ENCODE measurements around the gene MYOG. TPM values are rescaled to one million over a fixed set of nuclear protein-coding genes. Genes with fewer than 3 reads are reported as not detected.

Gene MYOG
- total and polyA plus RNA-seq, 2 donors (not counting 1 experiment from before 2014, with no cell fraction given), result not detected

DNA sequence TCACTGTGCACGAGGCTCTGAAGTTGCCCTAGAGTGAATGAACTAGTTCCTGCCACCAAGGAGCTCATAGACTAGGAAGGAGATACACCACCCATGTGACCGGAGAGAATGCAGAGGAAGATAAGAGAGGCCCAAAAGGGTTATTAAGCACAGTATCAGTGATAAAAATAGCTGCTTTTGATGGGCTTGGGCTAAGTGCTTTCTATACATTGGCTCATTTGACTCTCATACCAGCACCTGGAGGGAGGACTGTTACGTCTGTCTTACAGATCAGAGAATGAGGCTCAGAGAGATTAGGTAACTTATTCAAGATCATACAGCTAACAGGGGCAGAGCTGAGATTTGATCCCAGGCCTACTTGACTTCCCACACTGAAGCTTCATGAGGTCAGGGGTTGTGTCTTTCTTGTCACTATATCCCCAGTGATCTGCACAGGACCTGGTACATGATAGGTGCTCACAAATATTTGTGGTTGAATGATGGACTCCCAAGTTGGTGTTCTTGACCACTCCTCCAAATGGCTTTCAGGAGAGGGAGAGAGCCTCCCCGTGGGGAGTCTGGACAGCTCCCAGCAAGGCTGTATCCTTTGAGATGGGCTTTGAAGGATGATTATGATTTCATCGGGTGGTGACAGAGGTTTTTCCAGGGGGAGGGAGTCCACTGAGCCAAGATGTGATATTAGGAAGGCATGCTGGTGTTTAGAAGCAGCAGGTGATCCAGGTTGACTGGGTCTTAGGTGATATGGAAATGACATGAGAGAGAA is 45.1 kb downstream of the MYOG start:
- Histone ChIP-seq H3K4me3 (replicated peaks in 1 of 4; ENCODE audit: control extremely low read depth in 1 of 4, insufficient read depth in 1 of 4, low read depth in 3 of 4, low read length in 4 of 4) (no peak overlapping the region), H3K79me2 (ENCODE audit: control insufficient read depth, insufficient read depth, low read length) (no peaks in the 10 kb centered on the region), H3K9me3 (ENCODE audit: control insufficient read depth, insufficient read depth, low read depth, low read length) (no peaks in the 10 kb centered on the region), H4K20me1 (ENCODE audit: control insufficient read depth, extremely low read depth, insufficient read depth, low read length) (no peaks in the 10 kb centered on the region), H3K4me2 (ENCODE audit: extremely low read depth, insufficient read depth, low read length) (no peak overlapping the region), H2AFZ (ENCODE audit: low read length) (no peak overlapping the region), H3K4me1 (ENCODE audit: control insufficient read depth, extremely low read depth, insufficient read depth, low read length) (peaks cover 19% of the 10 kb centered on the region), H3K27ac (ENCODE audit: insufficient read depth, low read length) (no peak overlapping the region), H3K9ac (ENCODE audit: insufficient read depth, low read length) (no peak overlapping the region), H3K27me3 (ENCODE audit: control insufficient read depth, insufficient read depth, low read length) (no peaks in the 10 kb centered on the region), H3K36me3 (ENCODE audit: control insufficient read depth, insufficient read depth, low read length) (no peaks in the 10 kb centered on the region)
- DNase-seq (ENCODE audit: low read depth in 2 of 2), result no peak
- TF ChIP-seq EZH2 (IDR thresholded peaks at IDR 0.05; ENCODE audit: low read length, missing control alignments), result no peak
- TF ChIP-seq, protein P1, sequence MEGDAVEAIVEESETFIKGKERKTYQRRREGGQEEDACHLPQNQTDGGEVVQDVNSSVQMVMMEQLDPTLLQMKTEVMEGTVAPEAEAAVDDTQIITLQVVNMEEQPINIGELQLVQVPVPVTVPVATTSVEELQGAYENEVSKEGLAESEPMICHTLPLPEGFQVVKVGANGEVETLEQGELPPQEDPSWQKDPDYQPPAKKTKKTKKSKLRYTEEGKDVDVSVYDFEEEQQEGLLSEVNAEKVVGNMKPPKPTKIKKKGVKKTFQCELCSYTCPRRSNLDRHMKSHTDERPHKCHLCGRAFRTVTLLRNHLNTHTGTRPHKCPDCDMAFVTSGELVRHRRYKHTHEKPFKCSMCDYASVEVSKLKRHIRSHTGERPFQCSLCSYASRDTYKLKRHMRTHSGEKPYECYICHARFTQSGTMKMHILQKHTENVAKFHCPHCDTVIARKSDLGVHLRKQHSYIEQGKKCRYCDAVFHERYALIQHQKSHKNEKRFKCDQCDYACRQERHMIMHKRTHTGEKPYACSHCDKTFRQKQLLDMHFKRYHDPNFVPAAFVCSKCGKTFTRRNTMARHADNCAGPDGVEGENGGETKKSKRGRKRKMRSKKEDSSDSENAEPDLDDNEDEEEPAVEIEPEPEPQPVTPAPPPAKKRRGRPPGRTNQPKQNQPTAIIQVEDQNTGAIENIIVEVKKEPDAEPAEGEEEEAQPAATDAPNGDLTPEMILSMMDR (conservative IDR thresholded peaks at IDR 0.05 in 1 of 2, IDR thresholded peaks at IDR 0.05 in 1 of 2; ENCODE audit: low read depth in 1 of 2, low read length in 2 of 2), result no peak

DNA sequence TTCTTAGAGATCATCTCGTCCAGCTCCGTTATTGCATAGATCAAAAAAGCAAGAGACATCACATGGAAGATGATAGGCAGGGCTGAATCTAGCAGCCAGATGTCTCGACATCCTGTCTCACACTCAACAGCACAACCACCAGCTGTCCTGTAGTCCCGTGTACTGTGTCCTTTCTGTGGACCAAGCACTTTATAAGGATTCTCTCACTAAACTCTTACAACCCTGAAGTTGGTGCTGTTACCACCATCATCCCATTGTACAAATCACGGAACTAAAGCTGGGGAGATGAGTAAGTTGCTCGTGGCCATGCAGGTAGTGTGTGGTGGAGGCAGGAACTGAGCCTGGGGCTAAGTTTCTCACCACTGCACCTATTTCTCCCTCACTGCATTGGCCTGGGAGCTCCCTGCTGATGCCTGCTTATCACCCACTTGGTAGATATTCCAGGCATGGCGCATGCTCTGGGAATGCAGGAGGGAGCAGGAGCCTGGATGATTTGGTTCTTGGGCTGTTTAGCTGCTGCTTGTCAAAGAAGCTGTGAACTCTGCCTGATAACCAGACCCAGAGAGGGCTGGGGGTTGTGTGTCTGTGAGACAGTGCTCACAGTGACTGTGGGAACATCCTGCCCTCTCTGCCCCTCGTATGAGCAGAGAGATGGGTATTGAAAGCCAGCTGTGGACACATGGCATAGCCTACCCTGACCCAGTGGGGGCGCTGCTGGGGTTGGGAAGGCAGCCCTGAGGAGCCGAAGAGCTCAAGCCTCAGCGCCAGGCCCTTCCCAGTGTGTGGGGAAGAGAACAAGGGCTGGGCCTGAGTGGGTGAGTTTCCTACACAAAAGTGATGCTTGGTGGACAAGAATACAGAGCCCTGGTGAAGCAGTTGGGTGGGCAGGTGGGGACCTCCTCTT is 46.0 kb downstream of the MYOG start:
- no peak overlapping the region for H3K4me3 ChIP-seq (replicated peaks in 1 of 4; ENCODE audit: control extremely low read depth in 1 of 4, insufficient read depth in 1 of 4, low read depth in 3 of 4, low read length in 4 of 4)
- TF ChIP-seq EZH2 (IDR thresholded peaks at IDR 0.05; ENCODE audit: low read length, missing control alignments), result no peak
- TF ChIP-seq, protein P1 (conservative IDR thresholded peaks at IDR 0.05 in 1 of 2, IDR thresholded peaks at IDR 0.05 in 1 of 2; ENCODE audit: low read depth in 1 of 2, low read length in 2 of 2), result peak; percentile 17 to 29
- peaks cover 19% of the 10 kb centered on the region for H3K4me1 ChIP-seq (ENCODE audit: control insufficient read depth, extremely low read depth, insufficient read depth, low read length)

DNA sequence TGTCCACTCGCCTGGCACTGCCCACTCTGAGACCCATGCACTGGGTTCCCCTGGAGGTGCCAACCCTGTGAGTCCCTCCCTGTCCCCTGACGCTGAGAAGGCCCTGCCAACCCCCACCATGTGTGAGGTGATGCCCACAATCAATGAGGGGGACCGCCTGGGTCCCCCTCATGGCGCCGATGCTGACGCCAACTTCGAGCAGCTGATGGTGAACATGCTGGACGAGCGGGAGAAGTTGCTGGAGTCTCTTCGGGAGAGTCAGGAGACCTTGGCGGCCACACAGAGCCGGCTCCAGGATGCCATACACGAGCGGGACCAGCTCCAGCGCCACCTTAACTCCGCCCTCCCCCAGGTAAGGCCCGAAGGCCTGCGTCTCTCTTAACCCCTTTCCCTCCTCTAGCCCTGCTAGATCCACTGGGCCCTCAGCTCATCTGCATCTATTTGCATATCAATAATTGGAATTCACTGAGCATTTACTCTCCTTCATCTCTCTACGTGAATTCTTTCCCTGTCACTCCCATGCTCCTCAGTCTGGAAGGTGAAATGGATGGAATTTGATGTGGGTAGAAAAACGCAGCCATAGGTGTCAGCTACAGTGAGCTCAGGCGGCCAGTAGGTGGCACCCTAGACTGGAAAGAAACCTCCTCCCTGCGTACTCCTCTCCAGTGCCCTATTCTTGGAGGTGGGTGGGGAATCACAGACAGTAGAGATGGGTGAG is 46.8 kb downstream of the MYOG start:
- H2AFZ ChIP-seq (ENCODE audit: low read length), result no peak overlapping the region
- peak; percentile 48 to 67 for DNase-seq (ENCODE audit: low read depth in 2 of 2)
- H3K9me3 ChIP-seq (ENCODE audit: control insufficient read depth, insufficient read depth, low read depth, low read length), result no peaks in the 10 kb centered on the region
- no peaks in the 10 kb centered on the region for H4K20me1 ChIP-seq (ENCODE audit: control insufficient read depth, extremely low read depth, insufficient read depth, low read length)
- TF ChIP-seq EZH2 (IDR thresholded peaks at IDR 0.05; ENCODE audit: low read length, missing control alignments), result no peak
- TF ChIP-seq, protein P1 (conservative IDR thresholded peaks at IDR 0.05 in 1 of 2, IDR thresholded peaks at IDR 0.05 in 1 of 2; ENCODE audit: low read depth in 1 of 2, low read length in 2 of 2), result peak; percentile 86 to 92
- H3K27me3 ChIP-seq (ENCODE audit: control insufficient read depth, insufficient read depth, low read length), result no peaks in the 10 kb centered on the region
- H3K36me3 ChIP-seq (ENCODE audit: control insufficient read depth, insufficient read depth, low read length), result no peaks in the 10 kb centered on the region
- H3K9ac ChIP-seq (ENCODE audit: insufficient read depth, low read length), result no peak overlapping the region
- H3K79me2 ChIP-seq (ENCODE audit: control insufficient read depth, insufficient read depth, low read length), result no peaks in the 10 kb centered on the region
- H3K4me1 ChIP-seq (ENCODE audit: control insufficient read depth, extremely low read depth, insufficient read depth, low read length), result peaks cover 19% of the 10 kb centered on the region
- no peak overlapping the region for H3K4me3 ChIP-seq (replicated peaks in 1 of 4; ENCODE audit: control extremely low read depth in 1 of 4, insufficient read depth in 1 of 4, low read depth in 3 of 4, low read length in 4 of 4)
- H3K27ac ChIP-seq (ENCODE audit: insufficient read depth, low read length), result no peak overlapping the region
- no peak overlapping the region for H3K4me2 ChIP-seq (ENCODE audit: extremely low read depth, insufficient read depth, low read length)

More for the DNA sequence above, 46.0 kb downstream of the MYOG start:
- no peak overlapping the region for H3K4me2 ChIP-seq (ENCODE audit: extremely low read depth, insufficient read depth, low read length)
- H3K27ac ChIP-seq (ENCODE audit: insufficient read depth, low read length), result no peak overlapping the region
- H3K27me3 ChIP-seq (ENCODE audit: control insufficient read depth, insufficient read depth, low read length), result no peaks in the 10 kb centered on the region
- no peaks in the 10 kb centered on the region for H3K9me3 ChIP-seq (ENCODE audit: control insufficient read depth, insufficient read depth, low read depth, low read length)
- H3K36me3 ChIP-seq (ENCODE audit: control insufficient read depth, insufficient read depth, low read length), result no peaks in the 10 kb centered on the region
- no peak for DNase-seq (ENCODE audit: low read depth in 2 of 2)
- no peaks in the 10 kb centered on the region for H4K20me1 ChIP-seq (ENCODE audit: control insufficient read depth, extremely low read depth, insufficient read depth, low read length)
- no peak overlapping the region for H2AFZ ChIP-seq (ENCODE audit: low read length)
- H3K79me2 ChIP-seq (ENCODE audit: control insufficient read depth, insufficient read depth, low read length), result no peaks in the 10 kb centered on the region
- H3K9ac ChIP-seq (ENCODE audit: insufficient read depth, low read length), result no peak overlapping the region
